KOPT-K1 (cell line): ENCODE measurements around the gene PRRX2.

ENCODE experiments used
- H3K27ac ChIP-seq: fragments of 200-600 bp; sonication (generic); 2 replicates; pipeline ENCODE4 v1.5.1; 2016; ENCODE audit warnings: antibody characterized with exemption, mild to moderate bottlenecking, low read depth, low read length; ENCODE audit not compliant: poor library complexity, severe bottlenecking
- H3K36me3 ChIP-seq: fragments of 200-600 bp; sonication (generic); 2 replicates; pipeline ENCODE4 v1.5.1; 2017; ENCODE audit warnings: antibody characterized with exemption, mild to moderate bottlenecking, low read length, moderate library complexity; ENCODE audit not compliant: insufficient read depth
- H3K9me3 ChIP-seq: fragments of 200-600 bp; sonication (generic); 2 replicates; pipeline ENCODE4 v1.5.1; 2017; ENCODE audit warnings: antibody characterized with exemption, low read length, mild to moderate bottlenecking; ENCODE audit not compliant: insufficient read depth, poor library complexity, severe bottlenecking

Gene PRRX2

DNA sequence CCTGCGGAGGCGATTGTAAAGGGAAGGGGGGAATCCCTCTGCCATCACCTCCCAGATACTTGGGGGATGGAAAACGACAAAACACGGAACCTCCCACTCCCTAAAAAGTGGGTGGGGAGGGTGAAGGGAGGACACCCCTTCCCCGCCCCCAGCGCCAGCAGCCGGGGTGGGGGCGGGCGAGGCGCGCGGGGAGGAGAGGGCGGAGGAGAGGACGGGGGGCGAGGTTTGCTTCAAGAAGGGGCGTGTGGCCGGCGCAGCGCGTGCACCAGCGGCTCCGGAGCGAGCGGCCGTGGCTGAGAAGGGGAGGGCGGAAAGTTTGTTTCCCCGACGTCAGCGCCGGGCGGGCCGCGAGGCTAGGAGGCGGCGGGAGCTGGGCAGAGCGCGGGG, at the start of gene PRRX2:
TSS of gene PRRX2 (plus strand) at position 259 of the 387 bp plus-strand sequence. CDS start 221 bp downstream, outside the sequence.
- H3K36me3 ChIP-seq, result no peaks in the 10 kb centered on the region
- H3K9me3 ChIP-seq, result no peaks in the 10 kb centered on the region
- no peak within 1 kb of the TSS for H3K27ac ChIP-seq

DNA sequence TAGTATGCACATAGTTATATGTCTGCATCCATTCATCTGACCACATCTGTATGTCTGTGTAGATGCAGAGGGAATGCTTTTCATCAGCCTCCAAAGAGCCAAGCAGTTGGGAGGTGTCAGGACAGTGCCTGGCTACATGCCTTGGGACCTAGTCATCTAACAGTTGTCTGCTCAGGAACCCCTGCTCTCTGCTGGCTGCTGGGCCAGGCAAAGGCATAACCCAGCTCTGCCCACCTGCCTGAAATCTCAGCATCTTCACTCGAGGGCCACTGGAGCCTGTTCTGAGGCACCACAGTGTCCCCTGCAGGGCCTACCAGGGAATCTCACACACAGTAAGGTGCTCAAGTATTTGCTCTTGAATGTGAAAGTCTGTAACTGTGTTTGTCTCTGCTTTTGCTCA, 48.3 kb upstream of the PRRX2 start:
- Histone ChIP-seq H3K9me3 (no peaks in the 10 kb centered on the region), H3K36me3 (no peaks in the 10 kb centered on the region), H3K27ac (no peak overlapping the region)

- no peak overlapping the region for H3K27ac ChIP-seq
- no peaks in the 10 kb centered on the region for H3K9me3 ChIP-seq
- H3K36me3 ChIP-seq, result no peaks in the 10 kb centered on the region
These were observed 45.4 kb upstream of the PRRX2 start for GRCh38 chr9:129619787-129620668.

- Histone ChIP-seq H3K27ac (no peak within 1 kb of the TSS), H3K9me3 (no peaks in the 10 kb centered on the region), H3K36me3 (no peaks in the 10 kb centered on the region)
These were observed 44.7 kb upstream of the PRRX2 start, which contains the start of gene C9orf50 for GRCh38 chr9:129620669-129621295. Gene C9orf50 (minus strand): TSS chr9:129621101. CDS start chr9:129620574, 527 bp downstream.

- no peaks in the 10 kb centered on the region for H3K9me3 ChIP-seq
- H3K27ac ChIP-seq, result no peak overlapping the region
- peaks cover 10% of the 10 kb centered on the region for H3K36me3 ChIP-seq
These were observed 42.1 kb upstream of the PRRX2 start for GRCh38 chr9:129623331-129623730.

DNA sequence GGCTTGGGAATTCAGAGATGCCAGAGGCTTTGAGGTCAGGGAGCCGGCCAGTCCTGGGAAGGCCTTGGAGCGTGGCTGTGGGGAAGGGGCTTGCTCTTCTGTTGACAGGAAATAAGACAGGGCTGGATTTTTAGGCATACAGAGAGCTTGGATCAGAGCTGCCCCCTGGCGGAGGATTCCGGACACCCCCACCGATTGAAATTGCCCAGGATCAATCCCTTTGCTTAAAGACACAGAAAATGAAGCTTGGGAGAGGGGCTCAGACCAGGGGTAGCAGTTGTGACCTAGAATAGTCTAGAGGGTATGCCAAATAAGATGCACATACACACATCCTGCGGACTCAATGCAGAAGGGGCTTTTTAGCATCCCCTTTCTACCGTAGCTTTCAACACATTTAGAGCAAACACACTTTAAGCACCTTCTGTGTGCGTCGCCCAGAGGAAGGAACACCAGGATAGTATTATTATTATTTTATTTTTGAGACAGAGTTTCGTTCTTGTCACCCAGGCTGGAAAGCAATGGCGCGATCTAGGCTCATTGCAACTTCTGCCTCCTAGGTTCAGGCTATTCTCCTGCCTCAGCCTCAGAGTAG, 41.2 kb upstream of the PRRX2 start:
- H3K9me3 ChIP-seq, result no peaks in the 10 kb centered on the region
- no peak overlapping the region for H3K27ac ChIP-seq

GRCh38 chr9:129624947-129625346, 40.5 kb upstream of the PRRX2 start:
- Histone ChIP-seq H3K27ac (peak overlapping the region; percentile 83), H3K36me3 (peaks cover 23% of the 10 kb centered on the region), H3K9me3 (no peaks in the 10 kb centered on the region)

More for the DNA sequence above, 41.2 kb upstream of the PRRX2 start:
- peaks cover 19% of the 10 kb centered on the region for H3K36me3 ChIP-seq

DNA sequence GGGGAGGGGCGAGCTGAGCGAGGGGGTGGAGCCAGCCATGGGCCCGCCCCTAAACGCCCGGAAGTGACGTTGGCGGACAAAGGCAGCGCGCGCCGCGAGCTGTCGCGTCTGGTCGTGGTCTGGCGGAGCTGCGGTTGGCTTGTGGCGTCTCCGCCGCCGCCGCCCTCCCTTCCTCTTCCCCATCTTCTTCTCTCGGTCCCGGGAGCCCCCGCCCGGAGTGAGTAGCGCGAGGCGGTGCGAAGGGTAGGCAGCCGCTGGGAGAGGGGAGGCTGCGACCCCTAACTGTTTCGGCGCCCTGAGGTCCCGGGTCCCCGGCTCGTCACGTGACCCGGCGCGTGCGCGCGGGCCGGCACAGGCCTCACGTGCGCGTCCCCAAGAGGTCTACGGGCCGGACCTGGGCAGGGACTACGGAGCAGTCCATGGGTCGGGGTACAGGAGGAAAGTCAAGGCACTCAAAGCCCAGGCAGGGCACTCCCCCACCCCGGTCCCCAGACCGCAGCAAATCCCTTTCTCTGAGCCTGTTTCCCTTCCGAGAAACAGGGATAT, 39.3 kb upstream of the PRRX2 start, which contains the start of gene NTMT1:
TSS of gene NTMT1 (plus strand) at position 85 of the 546 bp plus-strand sequence. CDS start 6,541 bp downstream, outside the sequence.
- Histone ChIP-seq H3K27ac (peak within 1 kb of the TSS; percentile 83), H3K36me3 (peaks cover 25% of the 10 kb centered on the region), H3K9me3 (no peaks in the 10 kb centered on the region)

GRCh38 chr9:129626625-129627284, 38.7 kb upstream of the PRRX2 start:
- Histone ChIP-seq H3K9me3 (no peaks in the 10 kb centered on the region), H3K27ac (peak overlapping the region; percentile 83), H3K36me3 (peaks cover 31% of the 10 kb centered on the region)

DNA sequence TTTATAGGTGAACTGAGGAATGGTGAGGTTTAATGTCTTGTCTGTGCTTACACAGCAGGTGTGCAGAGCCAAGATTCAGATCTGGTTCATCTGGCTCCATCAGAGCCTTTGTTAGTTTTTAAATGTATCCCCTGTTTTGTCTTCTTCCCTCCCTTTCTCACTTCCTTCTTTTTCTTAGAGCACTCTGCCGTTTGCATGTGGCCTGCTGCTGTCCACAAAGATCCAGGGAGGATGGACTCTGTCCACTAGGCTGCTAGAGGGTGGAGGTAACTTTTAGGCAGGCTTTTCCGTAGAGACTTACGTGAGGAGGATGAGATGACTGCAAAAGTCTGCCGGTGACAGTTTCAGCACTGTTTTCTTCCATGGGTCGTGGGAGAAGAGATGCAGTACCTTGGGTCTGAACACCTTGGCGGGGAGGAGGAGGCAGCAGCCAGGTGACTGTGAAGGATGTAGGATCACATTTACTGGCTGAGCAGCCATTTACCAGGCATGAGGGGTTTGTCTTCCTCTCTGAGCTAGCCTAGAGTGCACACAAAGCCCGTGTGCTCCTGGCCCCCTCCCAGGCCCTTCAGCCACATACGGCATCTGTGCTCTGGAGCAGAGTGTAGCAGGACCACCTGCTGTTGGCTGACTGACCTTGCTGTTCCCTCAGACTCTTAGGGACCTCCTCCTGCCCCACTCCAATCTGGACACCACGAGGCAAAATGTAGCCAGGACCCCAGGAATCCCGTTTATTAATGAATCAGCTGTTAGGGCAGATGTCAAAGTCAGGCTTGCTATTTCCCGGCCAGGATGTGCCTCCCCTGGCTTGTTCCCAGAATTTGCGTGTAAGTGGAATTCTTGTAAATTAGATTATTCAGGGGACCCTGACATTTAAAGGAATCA, 37.6 kb upstream of the PRRX2 start:
- Histone ChIP-seq H3K36me3 (peaks cover 41% of the 10 kb centered on the region), H3K27ac (peak overlapping the region; percentile 83)

DNA sequence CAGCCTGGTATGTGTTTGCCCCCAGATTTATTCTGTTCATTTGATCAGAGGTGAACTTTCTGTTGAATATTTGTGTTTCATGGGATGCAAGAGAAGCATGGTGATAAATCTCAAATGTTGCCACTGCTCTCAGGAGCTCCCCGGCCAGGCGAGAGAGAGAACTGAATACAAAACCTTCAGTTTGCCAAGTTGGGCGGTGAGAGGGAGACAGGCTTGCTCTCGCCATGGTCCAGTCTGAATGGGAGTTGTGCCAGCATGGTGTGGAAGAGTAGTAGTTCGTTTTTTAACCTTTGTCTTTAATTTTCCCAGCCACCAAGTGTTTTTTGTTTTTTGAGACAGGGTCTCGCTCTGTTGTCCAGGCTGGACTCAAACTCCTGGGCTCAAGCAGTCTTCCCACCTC, 36.7 kb upstream of the PRRX2 start:
- Histone ChIP-seq H3K9me3 (no peaks in the 10 kb centered on the region), H3K27ac (no peak overlapping the region), H3K36me3 (peaks cover 50% of the 10 kb centered on the region)

More for the DNA sequence above, 37.6 kb upstream of the PRRX2 start:
- H3K9me3 ChIP-seq, result no peaks in the 10 kb centered on the region

DNA sequence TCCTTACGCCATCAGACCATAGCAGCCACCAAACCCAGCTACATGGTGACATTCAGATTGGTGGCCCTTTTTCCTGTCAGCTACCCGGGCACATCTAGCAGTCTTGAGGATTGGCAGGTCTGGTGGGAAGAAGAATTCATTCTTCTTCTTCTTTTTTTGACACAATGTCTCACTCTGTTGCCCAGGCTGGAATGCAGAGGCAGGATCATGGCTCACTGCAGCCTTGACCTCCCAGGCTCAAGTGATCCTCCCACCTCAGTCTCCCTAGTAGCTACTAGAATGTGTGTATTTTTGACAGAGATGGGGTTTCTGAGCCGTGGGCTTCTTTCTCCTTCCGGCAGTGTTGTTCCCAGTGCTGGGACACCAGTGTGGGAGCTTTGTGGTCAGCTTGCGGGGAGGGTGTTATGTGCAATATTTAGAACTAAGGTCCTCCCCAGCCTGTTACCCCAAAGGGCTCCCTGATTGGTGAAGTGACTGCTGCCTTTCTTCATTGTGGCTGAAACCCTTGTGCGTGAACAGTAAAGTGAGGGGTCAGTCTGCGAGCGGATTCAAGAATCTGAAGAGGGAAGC, 36.1 kb upstream of the PRRX2 start:
- Histone ChIP-seq H3K27ac (no peak overlapping the region), H3K9me3 (no peaks in the 10 kb centered on the region), H3K36me3 (peaks cover 57% of the 10 kb centered on the region)

- H3K36me3 ChIP-seq, result peaks cover 74% of the 10 kb centered on the region
- no peaks in the 10 kb centered on the region for H3K9me3 ChIP-seq
- no peak overlapping the region for H3K27ac ChIP-seq
These were observed 34.3 kb upstream of the PRRX2 start for GRCh38 chr9:129630967-129631673.
